IMR-90 (cell line): ENCODE measurements around the gene SLC29A2. TPM values are rescaled to one million over a fixed set of nuclear protein-coding genes. Genes with fewer than 3 reads are reported as not detected.

ENCODE experiments used
- ATAC-seq: fragments of 200-7000 bp; cut with Tn5 transposase; 2 replicates; pipeline ENCODE4 v1.9.1; 2020; ENCODE audit warnings: low read depth, mild to moderate bottlenecking, moderate library complexity
- BruUV-seq: library from RNA; stranded (reverse); fragments of 400-500 nt; replicated peaks from 2 replicates; lab custom pipeline; 2021; lab: Mats Ljungman, UMichigan
- CTCF ChIA-PET: fragments of 300-600 bp; formaldehyde crosslinking; extraction: SDS; loops from one replicate; lab custom pipeline; 2021; ENCODE audit warnings: antibody characterized with exemption; lab: Yijun Ruan, JAX
- POLR2A ChIA-PET: fragments of 300-600 bp; sonication (Branson Sonifier 250); formaldehyde crosslinking; loops from one replicate; lab custom pipeline; 2022; ENCODE audit warnings: antibody characterized with exemption; ENCODE audit not compliant: unreplicated experiment; lab: Charles Lee
- DNase-seq: peaks from one replicate; pipeline ENCODE4 v3.0.0; 2013
- H2AFZ ChIP-seq: replicated peaks from 2 replicates; pipeline ENCODE3; 2013; ENCODE audit warnings: low read length, mild to moderate bottlenecking; ENCODE audit not compliant: poor library complexity
- H2AK5ac ChIP-seq: 2 replicates; pipeline ENCODE4 v1.6.1; 2013; ENCODE audit warnings: low read depth, low read length, inconsistent platforms
- H2AK9ac ChIP-seq: replicated peaks from 2 replicates; pipeline ENCODE3; 2013; ENCODE audit warnings: mild to moderate bottlenecking, low read depth, low read length, moderate library complexity; ENCODE audit not compliant: poor library complexity
- H2BK120ac ChIP-seq: 2 replicates; pipeline ENCODE4 v1.6.1; 2013; ENCODE audit warnings: low read depth, low read length, inconsistent platforms
- H2BK15ac ChIP-seq: 3 replicates; pipeline ENCODE4 v1.6.1; 2013; ENCODE audit warnings: low read depth, low read length, inconsistent platforms
- H2BK20ac ChIP-seq: 2 replicates; pipeline ENCODE4 v1.6.1; 2013; ENCODE audit warnings: low read depth, mild to moderate bottlenecking, inconsistent platforms, low read length, moderate library complexity
- H2BK5ac ChIP-seq: 2 replicates; pipeline ENCODE4 v1.6.1; 2013; ENCODE audit warnings: mild to moderate bottlenecking, low read depth, low read length, inconsistent platforms; ENCODE audit not compliant: poor library complexity, severe bottlenecking
- H3K14ac ChIP-seq: replicated peaks from 2 replicates; pipeline ENCODE4 v1.6.1; 2013; ENCODE audit warnings: low read depth, low read length, inconsistent platforms
- H3K18ac ChIP-seq: 2 replicates; pipeline ENCODE4 v1.6.1; 2013; ENCODE audit warnings: low read depth, low read length, control low read depth
- H3K23ac ChIP-seq: 2 replicates; pipeline ENCODE4 v1.6.1; 2013; ENCODE audit warnings: low read depth, low read length, inconsistent platforms
- H3K27ac ChIP-seq: 2 replicates; pipeline ENCODE4 v1.5.1; 2013; ENCODE audit warnings: mild to moderate bottlenecking, control low read depth, low read length; ENCODE audit not compliant: insufficient read depth
- H3K27me3 ChIP-seq: 2 replicates; pipeline ENCODE4 v1.6.1; 2013; ENCODE audit warnings: low read length; ENCODE audit not compliant: control insufficient read depth, insufficient read depth
- H3K36me3 ChIP-seq: 2 replicates; pipeline ENCODE4 v1.6.1; 2013; ENCODE audit warnings: low read length, mixed read lengths; ENCODE audit not compliant: control insufficient read depth, insufficient read depth
- H3K4ac ChIP-seq: 2 replicates; pipeline ENCODE4 v1.6.1; 2013; ENCODE audit warnings: low read depth, low read length, inconsistent platforms
- H3K4me1 ChIP-seq: 2 replicates; pipeline ENCODE4 v1.6.1; 2013; ENCODE audit warnings: low read length, mixed read lengths; ENCODE audit not compliant: control insufficient read depth, insufficient read depth
- H3K4me2 ChIP-seq: 2 replicates; pipeline ENCODE4 v1.6.1; 2013; ENCODE audit warnings: low read depth, mild to moderate bottlenecking, control low read depth, low read length, moderate library complexity
- H3K4me3 ChIP-seq: 2 replicates; pipeline ENCODE4 v1.5.1; 2013; ENCODE audit warnings: low read depth, mild to moderate bottlenecking, control low read depth, low read length, moderate library complexity; ENCODE audit not compliant: insufficient read depth
- H3K56ac ChIP-seq: 2 replicates; pipeline ENCODE4 v1.6.1; 2013; ENCODE audit warnings: low read length, inconsistent platforms; ENCODE audit not compliant: insufficient read depth; ENCODE audit errors: extremely low read depth
- H3K79me1 ChIP-seq, 2 experiments: 2 replicates each; pipeline ENCODE4 v1.6.1; 2013; ENCODE audit warnings: low read length in 2 of 2, inconsistent platforms in 1 of 2, low read depth in 1 of 2
- H3K9ac ChIP-seq: 2 replicates; pipeline ENCODE4 v1.6.1; 2013; ENCODE audit warnings: low read depth, low read length, control low read depth
- H3K9me1 ChIP-seq: 2 replicates; pipeline ENCODE4 v1.6.1; 2013; ENCODE audit warnings: low read length, inconsistent platforms; ENCODE audit not compliant: insufficient read depth
- H3K9me3 ChIP-seq: 2 replicates; pipeline ENCODE4 v1.6.1; 2013; ENCODE audit warnings: low read length; ENCODE audit not compliant: control insufficient read depth, insufficient read depth
- H4K20me1 ChIP-seq: 2 replicates; pipeline ENCODE4 v1.6.1; 2013; ENCODE audit warnings: low read length, inconsistent platforms; ENCODE audit not compliant: insufficient read depth
- H4K5ac ChIP-seq: 2 replicates; pipeline ENCODE4 v1.6.1; 2013; ENCODE audit warnings: mild to moderate bottlenecking, low read depth, low read length, control low read depth
- H4K8ac ChIP-seq, 2 experiments: 2 replicates each; pipeline ENCODE4 v1.6.1; 2013; ENCODE audit warnings: low read depth in 2 of 2, low read length in 2 of 2, control low read depth in 1 of 2, inconsistent platforms in 1 of 2
- H4K91ac ChIP-seq: 2 replicates; pipeline ENCODE4 v1.6.1; 2013; ENCODE audit warnings: low read depth, low read length, inconsistent platforms; ENCODE audit not compliant: insufficient read depth
- BHLHE40 ChIP-seq: fragments of 150-350 bp; IDR thresholded peaks from 2 replicates; pipeline ENCODE4 v1.6.1; 2016; ENCODE audit warnings: mild to moderate bottlenecking, low read depth, low read length
- CEBPB ChIP-seq: IDR thresholded peaks from 2 replicates; pipeline ENCODE4 v1.6.1; 2012; ENCODE audit warnings: low read depth, low read length, improper control_type of control experiment
- CHD1 ChIP-seq: IDR thresholded peaks from 2 replicates; pipeline ENCODE4 v1.6.1; 2012; ENCODE audit warnings: low read depth, low read length, improper control_type of control experiment
- CTCF ChIP-seq: conservative IDR thresholded peaks from 2 replicates; pipeline ENCODE4 v1.5.1; 2012; ENCODE audit warnings: mild to moderate bottlenecking, low read depth, low read length, improper control_type of control experiment
- ELK1 ChIP-seq: fragments of 150-350 bp; IDR thresholded peaks from 2 replicates; pipeline ENCODE4 v1.6.1; 2016; ENCODE audit warnings: low read depth, mild to moderate bottlenecking, low read length, moderate library complexity, borderline replicate concordance
- FOS ChIP-seq: fragments of 150-350 bp; IDR thresholded peaks from 2 replicates; pipeline ENCODE4 v1.6.1; 2016; ENCODE audit warnings: low read depth, low read length
- MAFK ChIP-seq: IDR thresholded peaks from 2 replicates; pipeline ENCODE4 v1.6.1; 2012; ENCODE audit warnings: low read depth, low read length, improper control_type of control experiment
- MAZ ChIP-seq: IDR thresholded peaks from 2 replicates; pipeline ENCODE4 v1.6.1; 2012; ENCODE audit warnings: low read depth, mild to moderate bottlenecking, low read length, improper control_type of control experiment, moderate library complexity, borderline replicate concordance
- MXI1 ChIP-seq: IDR thresholded peaks from 2 replicates; pipeline ENCODE4 v1.6.1; 2012; ENCODE audit warnings: low read depth, mild to moderate bottlenecking, low read length, moderate library complexity, borderline replicate concordance
- NFE2L2 ChIP-seq: fragments of 150-350 bp; IDR thresholded peaks from 2 replicates; pipeline ENCODE4 v1.6.1; 2016; ENCODE audit warnings: low read depth, mild to moderate bottlenecking, low read length
- POLR2A ChIP-seq: IDR thresholded peaks from 2 replicates; pipeline ENCODE4 v1.6.1; 2012; ENCODE audit warnings: mild to moderate bottlenecking, low read depth, low read length
- RAD21 ChIP-seq: IDR thresholded peaks from 2 replicates; pipeline ENCODE4 v1.6.1; 2012; ENCODE audit warnings: low read length, improper control_type of control experiment
- RCOR1 ChIP-seq: IDR thresholded peaks from 2 replicates; pipeline ENCODE4 v1.6.1; 2012; ENCODE audit warnings: mild to moderate bottlenecking, low read length, improper control_type of control experiment; ENCODE audit not compliant: insufficient replicate concordance
- RFX5 ChIP-seq: IDR thresholded peaks from 2 replicates; pipeline ENCODE4 v1.8.0; 2012; ENCODE audit warnings: low read depth, mild to moderate bottlenecking, low read length, moderate library complexity
- SMC3 ChIP-seq: fragments of 150-350 bp; IDR thresholded peaks from 2 replicates; pipeline ENCODE4 v1.6.1; 2016; ENCODE audit warnings: low read depth, mild to moderate bottlenecking, antibody characterized with exemption, low read length, moderate library complexity
- USF2 ChIP-seq: fragments of 150-350 bp; IDR thresholded peaks from 2 replicates; pipeline ENCODE4 v1.6.1; 2017; ENCODE audit warnings: mild to moderate bottlenecking, antibody characterized with exemption, low read length, low read depth
- WGBS, 2 experiments: methylation state at CpG; one replicate each; pipeline versions ENCODE4 v1.1.5 to v1.1.7; 2013; ENCODE audit warnings: missing lambda C conversion rate in 2 of 2; ENCODE audit not compliant: insufficient read length in 1 of 2; ENCODE audit errors: extremely low coverage in 2 of 2; 5-methylcytosine and 5-hydroxymethylcytosine counted together
- dilution Hi-C: fragments of 300-500 bp; cut with HindIII; formaldehyde crosslinking; loops from one replicate; pipeline ENCODE4 v1.14.3; 2018; ENCODE audit warnings: low sequenced_read_pairs; ENCODE audit not compliant: unreplicated experiment
- in situ Hi-C: fragments of 300-500 bp; cut with MboI; formaldehyde crosslinking; loops from 3 replicates; pipeline ENCODE4 v1.14.3; 2019; ENCODE audit warnings: low sequenced_read_pairs, inconsistent platforms, mixed read lengths
- intact Hi-C: fragments of 100-400 bp; cut with micrococcal nuclease; formaldehyde crosslinking; loops from 2 replicates; pipeline ENCODE4 v1.10.0; 2022
- polyA plus RNA-seq, 3 experiments: library from polyadenylated mRNA; depleted of rRNA; stranded (reverse); fragments of >200 nt; gene quantifications; 2 replicates each; pipeline ENCODE4 v1.2.3, GENCODE V29; 2012; ENCODE audit warnings: low replicate concordance in 1 of 3
- total RNA-seq: library from RNA; depleted of rRNA; stranded (reverse); fragments of >200 nt; gene quantifications from 2 replicates; pipeline ENCODE4 v1.2.3, GENCODE V29; 2012

Gene SLC29A2
- total and polyA plus RNA-seq, 2 of the 4 experiments (the other 2 are of a cell fraction): under 0.01 to 1.2 TPM

GRCh38 chr11:66365166-66365565, 6.4 kb downstream of the SLC29A2 start:
- Histone ChIP-seq H2AFZ (no peak overlapping the region), H3K18ac (no peak overlapping the region), H3K23ac (no peak overlapping the region), H3K79me1 (no peaks in the 10 kb centered on the region), H3K56ac (no peak overlapping the region), H4K20me1 (peaks cover 6% of the 10 kb centered on the region; the same call in 1 of the 2 replicates), H2AK5ac (no peak overlapping the region), H4K91ac (no peak overlapping the region), H3K4me3 (no peak overlapping the region), H3K9me1 (peaks cover 4% of the 10 kb centered on the region; the same call in 1 of the 2 replicates), H3K27me3 (peaks cover 2% of the 10 kb centered on the region; the same call in 1 of the 2 replicates), H3K4me2 (no peak overlapping the region), H3K14ac (no peak overlapping the region), H4K5ac (no peak overlapping the region), H2BK20ac (no peak overlapping the region), H3K36me3 (no peaks in the 10 kb centered on the region), H3K9me3 (no peaks in the 10 kb centered on the region), H2AK9ac (no peak overlapping the region), H3K4ac (no peak overlapping the region), H2BK15ac (no peak overlapping the region), H2BK120ac (no peak overlapping the region), H3K27ac (no peak overlapping the region), H4K8ac (no peak overlapping the region), H3K9ac (no peak overlapping the region), H2BK5ac (no peak overlapping the region), H3K4me1 (peaks cover 3% of the 10 kb centered on the region)
- intact Hi-C loops (no loop called here), in situ Hi-C loops (no loop called here), dilution Hi-C loops (no loop called here)
- DNase-seq (no peak), ATAC-seq (no peak)
- ChIA-PET POLR2A (no interaction called here), CTCF (no interaction called here)
- BruUV-seq: no TSS peak
- no peak for TF ChIP-seq BHLHE40
- no peak for TF ChIP-seq USF2
- TF ChIP-seq MAFK: no peak
- TF ChIP-seq POLR2A: no peak
- no peak for TF ChIP-seq ELK1
- TF ChIP-seq RCOR1: no peak
- no peak for TF ChIP-seq RAD21
- no peak for TF ChIP-seq RFX5
- no peak for TF ChIP-seq CHD1
- TF ChIP-seq FOS: no peak
- TF ChIP-seq MXI1: no peak
- TF ChIP-seq SMC3: no peak
- no peak for TF ChIP-seq MAZ
- no peak for TF ChIP-seq NFE2L2
- no peak for TF ChIP-seq CTCF
- no peak for TF ChIP-seq CEBPB
- 100% methylated on average over 3 of the region's 6 CpGs; no CpG with 5 or more reads in 1 of the 2 experiments for WGBS, 2 experiments
